Measurements from ENCODE around the gene SUSD1.

Gene SUSD1

DNA sequence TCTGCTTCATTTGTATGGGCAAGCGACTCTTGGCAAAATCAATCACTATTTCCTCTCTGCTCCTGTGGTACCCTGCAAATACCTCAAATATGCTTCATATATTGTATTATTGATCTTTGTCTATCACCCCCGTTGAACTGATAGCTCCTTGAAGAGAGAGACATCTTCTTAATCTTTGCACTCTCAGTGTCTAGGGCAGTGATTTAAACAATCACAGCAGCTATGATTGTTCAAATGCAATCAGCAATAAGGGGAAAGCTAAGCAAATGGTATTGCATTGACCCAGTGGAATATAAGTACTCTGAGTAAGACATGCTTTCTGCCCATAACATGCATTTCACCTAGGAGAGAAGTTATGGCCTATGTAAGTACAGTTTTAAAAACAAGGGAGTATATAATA, 90.2 kb downstream of the SUSD1 start:
- Histone ChIP-seq H3K9me3 (ENCODE audit: control insufficient read depth, insufficient read depth, low read depth, low read length) (no peaks in the 10 kb centered on the region), H3K27ac (ENCODE audit: extremely low read depth, low read depth, low read length) (no peak overlapping the region), H3K36me3 (ENCODE audit: control insufficient read depth in 2 of 2, insufficient read depth in 1 of 2, low read length in 2 of 2) (no peaks in the 10 kb centered on the region; a peak in 1 of 3 replicates), H3K4me3 (ENCODE audit: low read depth, low read length) (no peak overlapping the region), H3K4me1 (ENCODE audit: control insufficient read depth, insufficient read depth, low read length) (no peaks in the 10 kb centered on the region)
- POLR2A ChIA-PET: no interaction called here
- CTCF ChIA-PET: interaction anchor here (0.6 to 6.6 kb wide), 9 partner anchors 10 to 1015 kb away, joined by 3 to 54 read pairs (median 3); no protein-coding TSS in a partner anchor
- TF ChIP-seq ZNF366 (tag by site-specific recombination; conservative IDR thresholded peaks at IDR 0.05) (no peak), ZEB2 (tag by site-specific recombination; IDR thresholded peaks at IDR 0.05) (no peak), KLF16 (tag by site-specific recombination; IDR thresholded peaks at IDR 0.05) (no peak), ZNF830 (tag by site-specific recombination; IDR thresholded peaks at IDR 0.05; ENCODE audit: low read depth) (no peak), MZF1 (tag by site-specific recombination; IDR thresholded peaks at IDR 0.05; ENCODE audit: borderline replicate concordance) (no peak)
- TF ChIP-seq, protein P1, sequence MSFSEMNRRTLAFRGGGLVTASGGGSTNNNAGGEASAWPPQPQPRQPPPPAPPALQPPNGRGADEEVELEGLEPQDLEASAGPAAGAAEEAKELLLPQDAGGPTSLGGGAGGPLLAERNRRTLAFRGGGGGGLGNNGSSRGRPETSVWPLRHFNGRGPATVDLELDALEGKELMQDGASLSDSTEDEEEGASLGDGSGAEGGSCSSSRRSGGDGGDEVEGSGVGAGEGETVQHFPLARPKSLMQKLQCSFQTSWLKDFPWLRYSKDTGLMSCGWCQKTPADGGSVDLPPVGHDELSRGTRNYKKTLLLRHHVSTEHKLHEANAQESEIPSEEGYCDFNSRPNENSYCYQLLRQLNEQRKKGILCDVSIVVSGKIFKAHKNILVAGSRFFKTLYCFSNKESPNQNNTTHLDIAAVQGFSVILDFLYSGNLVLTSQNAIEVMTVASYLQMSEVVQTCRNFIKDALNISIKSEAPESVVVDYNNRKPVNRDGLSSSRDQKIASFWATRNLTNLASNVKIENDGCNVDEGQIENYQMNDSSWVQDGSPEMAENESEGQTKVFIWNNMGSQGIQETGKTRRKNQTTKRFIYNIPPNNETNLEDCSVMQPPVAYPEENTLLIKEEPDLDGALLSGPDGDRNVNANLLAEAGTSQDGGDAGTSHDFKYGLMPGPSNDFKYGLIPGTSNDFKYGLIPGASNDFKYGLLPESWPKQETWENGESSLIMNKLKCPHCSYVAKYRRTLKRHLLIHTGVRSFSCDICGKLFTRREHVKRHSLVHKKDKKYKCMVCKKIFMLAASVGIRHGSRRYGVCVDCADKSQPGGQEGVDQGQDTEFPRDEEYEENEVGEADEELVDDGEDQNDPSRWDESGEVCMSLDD (tag by site-specific recombination; IDR thresholded peaks at IDR 0.05): no peak
- TF ChIP-seq, protein P2, sequence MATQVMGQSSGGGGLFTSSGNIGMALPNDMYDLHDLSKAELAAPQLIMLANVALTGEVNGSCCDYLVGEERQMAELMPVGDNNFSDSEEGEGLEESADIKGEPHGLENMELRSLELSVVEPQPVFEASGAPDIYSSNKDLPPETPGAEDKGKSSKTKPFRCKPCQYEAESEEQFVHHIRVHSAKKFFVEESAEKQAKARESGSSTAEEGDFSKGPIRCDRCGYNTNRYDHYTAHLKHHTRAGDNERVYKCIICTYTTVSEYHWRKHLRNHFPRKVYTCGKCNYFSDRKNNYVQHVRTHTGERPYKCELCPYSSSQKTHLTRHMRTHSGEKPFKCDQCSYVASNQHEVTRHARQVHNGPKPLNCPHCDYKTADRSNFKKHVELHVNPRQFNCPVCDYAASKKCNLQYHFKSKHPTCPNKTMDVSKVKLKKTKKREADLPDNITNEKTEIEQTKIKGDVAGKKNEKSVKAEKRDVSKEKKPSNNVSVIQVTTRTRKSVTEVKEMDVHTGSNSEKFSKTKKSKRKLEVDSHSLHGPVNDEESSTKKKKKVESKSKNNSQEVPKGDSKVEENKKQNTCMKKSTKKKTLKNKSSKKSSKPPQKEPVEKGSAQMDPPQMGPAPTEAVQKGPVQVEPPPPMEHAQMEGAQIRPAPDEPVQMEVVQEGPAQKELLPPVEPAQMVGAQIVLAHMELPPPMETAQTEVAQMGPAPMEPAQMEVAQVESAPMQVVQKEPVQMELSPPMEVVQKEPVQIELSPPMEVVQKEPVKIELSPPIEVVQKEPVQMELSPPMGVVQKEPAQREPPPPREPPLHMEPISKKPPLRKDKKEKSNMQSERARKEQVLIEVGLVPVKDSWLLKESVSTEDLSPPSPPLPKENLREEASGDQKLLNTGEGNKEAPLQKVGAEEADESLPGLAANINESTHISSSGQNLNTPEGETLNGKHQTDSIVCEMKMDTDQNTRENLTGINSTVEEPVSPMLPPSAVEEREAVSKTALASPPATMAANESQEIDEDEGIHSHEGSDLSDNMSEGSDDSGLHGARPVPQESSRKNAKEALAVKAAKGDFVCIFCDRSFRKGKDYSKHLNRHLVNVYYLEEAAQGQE (tag by site-specific recombination; IDR thresholded peaks at IDR 0.05): no peak
- TF ChIP-seq, protein P3, sequence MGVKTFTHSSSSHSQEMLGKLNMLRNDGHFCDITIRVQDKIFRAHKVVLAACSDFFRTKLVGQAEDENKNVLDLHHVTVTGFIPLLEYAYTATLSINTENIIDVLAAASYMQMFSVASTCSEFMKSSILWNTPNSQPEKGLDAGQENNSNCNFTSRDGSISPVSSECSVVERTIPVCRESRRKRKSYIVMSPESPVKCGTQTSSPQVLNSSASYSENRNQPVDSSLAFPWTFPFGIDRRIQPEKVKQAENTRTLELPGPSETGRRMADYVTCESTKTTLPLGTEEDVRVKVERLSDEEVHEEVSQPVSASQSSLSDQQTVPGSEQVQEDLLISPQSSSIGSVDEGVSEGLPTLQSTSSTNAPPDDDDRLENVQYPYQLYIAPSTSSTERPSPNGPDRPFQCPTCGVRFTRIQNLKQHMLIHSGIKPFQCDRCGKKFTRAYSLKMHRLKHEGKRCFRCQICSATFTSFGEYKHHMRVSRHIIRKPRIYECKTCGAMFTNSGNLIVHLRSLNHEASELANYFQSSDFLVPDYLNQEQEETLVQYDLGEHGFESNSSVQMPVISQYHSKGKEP (tag by site-specific recombination; IDR thresholded peaks at IDR 0.05): no peak

DNA sequence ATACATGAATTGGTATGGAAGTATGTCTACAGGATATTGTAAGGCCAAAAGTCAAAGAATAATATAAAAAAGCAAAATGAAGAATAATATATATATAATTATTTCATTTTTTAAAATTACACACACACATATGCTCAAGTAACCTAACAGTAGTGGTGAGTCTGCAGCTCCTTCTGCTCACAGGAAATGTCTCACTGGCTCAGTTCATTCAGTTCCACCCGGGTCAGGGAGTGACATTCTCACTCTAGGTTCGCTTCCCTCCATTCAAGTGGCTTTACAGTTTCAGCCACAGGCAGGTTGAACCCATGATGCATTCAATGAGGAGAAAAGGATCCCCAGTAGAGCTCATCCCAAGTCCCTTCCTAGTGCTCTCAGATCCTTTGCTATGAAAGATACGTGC, 90.8 kb downstream of the SUSD1 start:
- Histone ChIP-seq H3K4me3 (ENCODE audit: low read depth, low read length) (no peak overlapping the region), H3K27ac (ENCODE audit: extremely low read depth, low read depth, low read length) (no peak overlapping the region), H3K36me3 (ENCODE audit: control insufficient read depth in 2 of 2, insufficient read depth in 1 of 2, low read length in 2 of 2) (no peaks in the 10 kb centered on the region; a peak in 1 of 3 replicates), H3K4me1 (ENCODE audit: control insufficient read depth, insufficient read depth, low read length) (no peaks in the 10 kb centered on the region), H3K9me3 (ENCODE audit: control insufficient read depth, insufficient read depth, low read depth, low read length) (no peaks in the 10 kb centered on the region)
- no peak for TF ChIP-seq KLF1 (tag by site-specific recombination; IDR thresholded peaks at IDR 0.05)
- TF ChIP-seq, protein P4, sequence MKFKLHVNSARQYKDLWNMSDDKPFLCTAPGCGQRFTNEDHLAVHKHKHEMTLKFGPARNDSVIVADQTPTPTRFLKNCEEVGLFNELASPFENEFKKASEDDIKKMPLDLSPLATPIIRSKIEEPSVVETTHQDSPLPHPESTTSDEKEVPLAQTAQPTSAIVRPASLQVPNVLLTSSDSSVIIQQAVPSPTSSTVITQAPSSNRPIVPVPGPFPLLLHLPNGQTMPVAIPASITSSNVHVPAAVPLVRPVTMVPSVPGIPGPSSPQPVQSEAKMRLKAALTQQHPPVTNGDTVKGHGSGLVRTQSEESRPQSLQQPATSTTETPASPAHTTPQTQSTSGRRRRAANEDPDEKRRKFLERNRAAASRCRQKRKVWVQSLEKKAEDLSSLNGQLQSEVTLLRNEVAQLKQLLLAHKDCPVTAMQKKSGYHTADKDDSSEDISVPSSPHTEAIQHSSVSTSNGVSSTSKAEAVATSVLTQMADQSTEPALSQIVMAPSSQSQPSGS (tag by site-specific recombination; IDR thresholded peaks at IDR 0.05; ENCODE audit: low read depth): no peak
- no peak for TF ChIP-seq ZNF311 (tag by site-specific recombination; IDR thresholded peaks at IDR 0.05; ENCODE audit: borderline replicate concordance)
- TF ChIP-seq RBAK (tag by site-specific recombination; IDR thresholded peaks at IDR 0.05): no peak
- no peak for TF ChIP-seq ZNF2 (tag by site-specific recombination; IDR thresholded peaks at IDR 0.05)
- TF ChIP-seq ZIC2 (tag by site-specific recombination; IDR thresholded peaks at IDR 0.05): no peak
- TF ChIP-seq, protein P5, sequence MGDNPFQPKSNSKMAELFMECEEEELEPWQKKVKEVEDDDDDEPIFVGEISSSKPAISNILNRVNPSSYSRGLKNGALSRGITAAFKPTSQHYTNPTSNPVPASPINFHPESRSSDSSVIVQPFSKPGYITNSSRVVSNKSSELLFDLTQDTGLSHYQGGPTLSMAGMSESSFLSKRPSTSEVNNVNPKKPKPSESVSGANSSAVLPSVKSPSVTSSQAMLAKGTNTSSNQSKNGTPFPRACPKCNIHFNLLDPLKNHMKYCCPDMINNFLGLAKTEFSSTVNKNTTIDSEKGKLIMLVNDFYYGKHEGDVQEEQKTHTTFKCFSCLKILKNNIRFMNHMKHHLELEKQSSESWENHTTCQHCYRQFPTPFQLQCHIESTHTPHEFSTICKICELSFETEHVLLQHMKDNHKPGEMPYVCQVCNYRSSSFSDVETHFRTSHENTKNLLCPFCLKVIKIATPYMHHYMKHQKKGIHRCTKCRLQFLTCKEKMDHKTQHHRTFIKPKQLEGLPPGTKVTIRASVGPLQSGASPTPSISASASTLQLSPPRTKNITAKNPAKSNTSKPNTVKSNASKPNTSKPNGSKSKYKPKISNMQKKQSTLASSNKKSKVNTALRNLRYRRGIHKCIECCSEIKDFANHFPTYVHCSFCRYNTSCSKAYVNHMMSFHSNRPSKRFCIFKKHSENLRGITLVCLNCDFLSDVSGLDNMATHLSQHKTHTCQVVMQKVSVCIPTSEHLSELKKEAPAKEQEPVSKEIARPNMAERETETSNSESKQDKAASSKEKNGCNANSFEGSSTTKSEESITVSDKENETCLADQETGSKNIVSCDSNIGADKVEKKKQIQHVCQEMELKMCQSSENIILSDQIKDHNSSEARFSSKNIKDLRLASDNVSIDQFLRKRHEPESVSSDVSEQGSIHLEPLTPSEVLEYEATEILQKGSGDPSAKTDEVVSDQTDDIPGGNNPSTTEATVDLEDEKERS (tag by site-specific recombination; IDR thresholded peaks at IDR 0.05): no peak
- TF ChIP-seq ZBTB17 (tag by site-specific recombination; IDR thresholded peaks at IDR 0.05): no peak
- no peak for TF ChIP-seq ZNF133 (tag by site-specific recombination; IDR thresholded peaks at IDR 0.05)
- TF ChIP-seq ZNF175 (tag by site-specific recombination; IDR thresholded peaks at IDR 0.05): no peak
- TF ChIP-seq MYNN (tag by site-specific recombination; IDR thresholded peaks at IDR 0.05; ENCODE audit: borderline replicate concordance): no peak
- TF ChIP-seq ZNF157 (tag by site-specific recombination; IDR thresholded peaks at IDR 0.05): no peak
- no peak for TF ChIP-seq ZNF549 (tag by site-specific recombination; IDR thresholded peaks at IDR 0.05)
- POLR2A ChIA-PET: interaction anchor here (0.6 kb wide), 1 partner anchor 10 kb away, joined by 6 read pairs; no protein-coding TSS in a partner anchor
- CTCF ChIA-PET: interaction anchor here (0.7 to 6.6 kb wide), 10 partner anchors 9 to 1533 kb away, joined by 3 to 54 read pairs (median 4); no protein-coding TSS in a partner anchor

Measured in HEK293 (cell line).